ENCODE data around the gene HELZ.

DNA sequence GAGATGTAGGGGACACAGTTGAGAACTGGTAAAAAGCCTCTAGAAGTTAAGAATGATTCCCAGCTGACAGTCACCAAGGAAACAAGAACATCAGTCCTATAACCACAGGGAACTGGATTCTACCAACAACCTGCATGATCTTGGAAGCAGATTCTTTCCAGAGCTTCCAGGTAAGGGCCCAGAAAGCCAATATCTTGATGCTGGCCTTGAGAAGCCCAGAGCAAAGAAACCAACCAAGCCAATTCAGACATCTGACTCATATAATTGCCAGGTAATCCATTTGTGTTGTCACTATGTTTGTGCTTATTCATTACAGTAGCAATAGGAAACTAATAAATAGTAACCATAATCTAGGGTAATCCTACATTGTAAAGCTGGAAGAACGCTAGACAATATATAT, 119.1 kb downstream of the HELZ start:
- TF ChIP-seq, protein P1, sequence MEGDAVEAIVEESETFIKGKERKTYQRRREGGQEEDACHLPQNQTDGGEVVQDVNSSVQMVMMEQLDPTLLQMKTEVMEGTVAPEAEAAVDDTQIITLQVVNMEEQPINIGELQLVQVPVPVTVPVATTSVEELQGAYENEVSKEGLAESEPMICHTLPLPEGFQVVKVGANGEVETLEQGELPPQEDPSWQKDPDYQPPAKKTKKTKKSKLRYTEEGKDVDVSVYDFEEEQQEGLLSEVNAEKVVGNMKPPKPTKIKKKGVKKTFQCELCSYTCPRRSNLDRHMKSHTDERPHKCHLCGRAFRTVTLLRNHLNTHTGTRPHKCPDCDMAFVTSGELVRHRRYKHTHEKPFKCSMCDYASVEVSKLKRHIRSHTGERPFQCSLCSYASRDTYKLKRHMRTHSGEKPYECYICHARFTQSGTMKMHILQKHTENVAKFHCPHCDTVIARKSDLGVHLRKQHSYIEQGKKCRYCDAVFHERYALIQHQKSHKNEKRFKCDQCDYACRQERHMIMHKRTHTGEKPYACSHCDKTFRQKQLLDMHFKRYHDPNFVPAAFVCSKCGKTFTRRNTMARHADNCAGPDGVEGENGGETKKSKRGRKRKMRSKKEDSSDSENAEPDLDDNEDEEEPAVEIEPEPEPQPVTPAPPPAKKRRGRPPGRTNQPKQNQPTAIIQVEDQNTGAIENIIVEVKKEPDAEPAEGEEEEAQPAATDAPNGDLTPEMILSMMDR (IDR thresholded peaks at IDR 0.05; ENCODE audit: control extremely low read depth in 1 of 3, insufficient read depth in 1 of 3, low read depth in 1 of 3, low read length in 3 of 3), result no peak
- TF ChIP-seq POLR2A (IDR thresholded peaks at IDR 0.05; ENCODE audit: control extremely low read depth in 1 of 2, low read depth in 2 of 2, low read length in 2 of 2) (no peak), FOSL1 (IDR thresholded peaks at IDR 0.05; ENCODE audit: insufficient read depth, low read depth, low read length) (no peak), KDM1A (IDR thresholded peaks at IDR 0.05; ENCODE audit: borderline replicate concordance, low read length) (no peak), MAX (IDR thresholded peaks at IDR 0.05) (no peak), CHD1 (IDR thresholded peaks at IDR 0.05; ENCODE audit: low read depth, low read length) (no peak), EZH2 (IDR thresholded peaks at IDR 0.05; ENCODE audit: low read depth, low read length, severe bottlenecking) (no peak), YY1 (IDR thresholded peaks at IDR 0.05; ENCODE audit: low read depth, low read length) (no peak), MAFK (IDR thresholded peaks at IDR 0.05; ENCODE audit: low read depth, low read length) (no peak), TAF1 (IDR thresholded peaks at IDR 0.05; ENCODE audit: low read depth, low read length) (no peak), POLR2AphosphoS5 (IDR thresholded peaks at IDR 0.05; ENCODE audit: low read depth, low read length) (no peak)
